ENCODE results near the gene CIDEA.

CIDEA gene

DNA sequence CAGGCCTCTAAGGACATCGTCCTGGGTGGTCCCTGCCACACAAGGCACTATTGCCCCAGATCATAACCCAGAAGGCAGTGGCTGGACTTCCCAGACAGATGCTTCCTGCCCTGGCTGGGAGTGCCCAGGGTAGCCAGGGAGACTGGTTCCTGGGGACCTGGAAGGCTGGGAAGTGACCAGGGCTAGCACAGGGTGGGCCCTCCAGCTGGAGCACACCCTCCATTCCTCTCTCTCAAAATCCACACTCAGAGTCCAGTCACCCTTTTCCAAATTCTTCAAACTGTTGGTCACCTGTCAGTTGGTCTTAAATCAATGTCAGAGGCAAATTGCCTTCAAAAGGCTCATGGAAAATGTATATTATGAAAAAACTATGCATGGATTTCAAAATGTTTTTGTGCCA is 42.3 kb downstream of the CIDEA start:
- DNase-seq (ENCODE audit: low spot score): no peak

DNA sequence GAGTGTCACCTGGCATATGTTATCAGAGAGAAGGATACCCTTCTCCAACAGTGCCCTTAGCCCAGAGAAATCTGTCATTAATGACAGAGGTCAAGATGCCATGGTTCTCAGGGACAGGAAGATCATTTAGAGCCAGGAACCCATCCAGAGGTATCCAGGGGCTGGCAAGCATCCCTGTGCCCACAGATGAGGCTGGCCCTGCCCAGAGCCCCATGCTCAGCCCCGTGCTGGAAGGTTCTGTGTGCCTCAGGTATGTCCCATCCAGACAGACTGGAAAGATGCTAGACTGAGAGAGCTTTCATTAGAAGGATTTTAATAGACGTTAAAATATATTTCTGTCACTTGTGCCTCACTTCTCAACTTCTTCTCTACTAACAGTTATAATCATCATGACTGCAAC is 45.7 kb downstream of the CIDEA start:
- DNase-seq (ENCODE audit: low spot score): no peak

DNA sequence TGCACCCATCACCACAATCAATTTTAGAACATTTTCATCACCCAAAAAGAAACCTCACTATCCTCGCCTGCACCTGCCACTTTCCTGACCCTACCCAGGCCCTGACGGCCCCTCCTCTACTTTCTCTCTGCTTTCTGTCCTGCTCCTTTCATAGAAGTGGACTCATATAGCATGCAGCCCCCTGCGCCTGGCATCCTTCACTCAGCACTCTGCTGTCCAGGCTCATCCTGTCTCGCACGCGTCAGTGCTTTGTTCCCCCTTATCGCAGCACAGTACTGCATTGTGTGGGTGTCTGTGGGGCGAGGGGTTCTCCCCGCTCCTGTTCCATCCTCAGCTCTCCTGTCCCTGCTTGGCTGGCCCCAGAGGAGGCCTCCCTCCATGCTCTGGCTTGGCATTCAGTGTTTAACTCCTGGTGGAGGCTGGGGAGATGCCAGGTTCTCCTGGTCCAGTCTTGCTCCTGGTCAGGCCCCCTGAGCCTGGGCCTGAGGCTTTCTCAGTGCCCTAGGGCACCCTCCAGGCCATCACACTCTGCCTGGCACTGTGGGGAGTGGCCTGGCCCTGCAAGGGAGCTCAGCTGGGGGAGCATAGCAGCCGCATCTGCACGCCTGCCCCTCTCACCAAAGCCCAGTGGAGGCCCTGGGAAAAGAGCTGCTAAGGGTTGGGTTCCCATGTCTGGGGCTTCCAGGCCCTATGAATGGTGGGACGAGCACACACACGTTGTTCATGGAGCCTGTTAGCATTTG is 47.3 kb downstream of the CIDEA start:
- DNase-seq (ENCODE audit: low spot score): no peak

DNA sequence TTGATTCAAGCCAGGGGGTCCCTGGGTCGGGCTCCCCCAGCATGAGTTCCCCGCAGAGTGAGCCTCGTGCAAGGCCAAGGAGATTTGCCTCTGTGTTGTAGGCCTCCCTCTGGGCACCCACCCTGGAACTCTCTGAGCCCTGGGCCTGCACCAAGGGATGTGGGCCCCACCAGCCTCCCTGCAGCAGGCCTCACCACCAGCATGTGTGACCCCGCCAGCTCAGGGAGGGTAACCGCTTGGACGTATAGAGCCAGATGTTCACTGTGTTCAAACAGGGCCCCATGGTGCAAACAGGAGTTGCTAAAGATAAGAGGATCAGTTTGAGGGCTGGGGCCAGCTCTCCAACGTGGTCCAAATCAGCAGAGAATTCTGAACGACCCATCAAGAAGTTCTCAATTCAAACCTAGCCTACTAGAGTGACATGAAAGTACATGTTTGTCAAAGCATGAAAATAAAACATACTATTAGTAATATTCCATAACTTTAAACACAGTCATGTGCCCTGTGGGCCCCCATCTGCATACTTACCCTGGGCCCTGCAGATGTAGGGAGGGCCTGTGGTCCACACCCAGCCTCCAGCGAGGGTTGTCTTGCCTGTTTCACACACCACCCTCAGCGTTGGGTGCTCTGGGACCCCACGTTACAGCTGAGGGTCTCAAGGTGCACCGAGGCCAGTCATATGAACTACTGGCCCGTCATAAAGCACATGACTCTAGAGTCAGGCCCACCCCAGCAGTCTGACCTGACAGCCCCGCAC is 48.4 kb downstream of the CIDEA start:
- DNase-seq (ENCODE audit: low spot score): no peak

DNA sequence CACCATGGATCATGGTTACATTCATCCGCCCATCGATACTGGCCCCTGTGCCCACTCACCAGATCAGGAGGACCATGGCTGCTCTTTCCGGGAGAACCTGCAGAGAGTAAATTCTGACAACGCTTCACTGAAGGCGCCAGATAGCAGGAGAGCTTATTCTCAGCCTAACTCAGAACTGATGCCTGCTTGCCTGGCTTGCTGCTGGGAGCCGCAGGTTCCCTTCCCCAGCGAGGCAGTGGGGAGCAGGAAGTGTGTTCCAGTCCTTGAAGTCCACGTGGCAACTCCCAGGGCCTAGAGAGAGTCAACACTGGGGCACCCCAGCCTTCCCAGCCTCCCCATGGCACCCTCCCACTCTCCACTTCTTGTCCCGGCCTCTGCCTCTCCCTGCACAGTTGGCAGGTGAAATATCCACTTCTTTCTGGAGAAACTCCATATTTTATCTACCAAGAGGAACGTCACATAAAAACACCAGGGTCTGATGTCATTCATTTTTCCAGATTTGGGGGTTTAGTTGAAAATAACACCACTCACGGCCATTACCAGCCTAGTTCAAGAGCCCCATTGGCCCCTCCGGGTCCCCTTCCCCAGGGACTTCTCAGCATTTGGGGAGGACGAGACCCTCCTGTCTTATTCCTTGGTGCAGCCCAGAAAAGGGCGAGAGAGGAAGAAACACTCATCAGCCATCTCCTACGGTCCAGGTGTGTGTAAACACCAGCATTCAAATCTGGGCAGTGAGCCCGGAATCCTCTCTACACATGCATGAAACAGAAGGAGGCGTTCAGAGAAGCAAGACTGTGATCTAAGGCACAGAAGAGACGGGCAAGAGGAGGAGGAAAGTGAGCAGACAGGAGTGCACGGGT is 50.4 kb downstream of the CIDEA start:
- DNase-seq (ENCODE audit: low spot score): no peak

DNA sequence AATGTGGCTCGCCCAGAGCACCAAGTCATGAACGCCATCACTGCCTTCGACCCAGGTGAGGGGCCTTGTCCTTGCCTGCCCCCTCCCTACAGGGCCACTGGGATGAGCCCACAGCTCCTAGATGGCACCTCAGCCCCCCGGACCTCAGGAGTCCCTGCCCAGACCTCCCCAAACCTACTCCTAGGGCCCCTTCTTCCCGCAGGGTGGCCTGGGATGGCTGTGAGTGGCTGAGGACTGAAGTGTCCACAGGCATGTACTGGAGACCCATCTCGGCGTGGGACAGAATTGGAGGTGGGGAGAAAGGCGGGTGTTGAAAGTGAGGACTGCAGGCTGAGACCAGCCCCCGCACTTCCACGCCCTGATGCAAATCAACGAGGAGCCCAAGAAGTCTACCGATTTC is 51.0 kb downstream of the CIDEA start:
- DNase-seq (ENCODE audit: low spot score): no peak

DNA sequence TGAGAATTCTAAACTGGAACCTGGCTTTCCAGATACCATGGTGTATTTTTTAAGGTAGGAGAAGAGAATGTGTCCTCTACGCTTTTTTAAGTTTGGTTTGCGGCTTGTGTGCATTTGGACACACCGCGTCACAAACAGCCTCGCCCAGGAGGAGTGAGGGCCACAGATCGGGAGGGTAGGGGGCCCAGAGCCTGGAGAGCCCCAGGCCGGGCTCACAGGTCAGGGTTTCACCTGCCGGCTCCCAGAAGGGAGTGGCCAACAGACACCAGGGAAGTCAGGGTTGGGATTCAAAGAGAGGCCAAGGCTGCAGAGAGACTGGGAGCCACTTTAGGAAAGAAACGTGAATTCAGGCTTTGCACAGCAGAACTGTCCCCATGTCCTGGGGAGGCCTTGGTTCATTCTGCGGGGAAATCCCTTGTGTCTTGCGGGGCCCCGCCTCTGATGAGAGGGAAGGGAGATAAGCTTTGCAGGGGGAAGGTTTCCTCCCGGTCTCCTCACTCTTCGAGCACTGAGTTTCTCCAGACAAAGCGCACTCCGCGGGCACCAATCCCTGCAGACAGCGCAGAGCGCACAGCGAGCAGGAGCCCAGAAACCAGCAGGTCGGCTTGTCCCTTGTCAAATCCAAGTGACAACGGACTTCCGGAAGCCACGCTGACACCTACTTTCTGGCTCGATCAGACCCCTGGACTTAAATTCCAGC is 51.9 kb downstream of the CIDEA start:
- DNase-seq (ENCODE audit: low spot score): no peak

DNA sequence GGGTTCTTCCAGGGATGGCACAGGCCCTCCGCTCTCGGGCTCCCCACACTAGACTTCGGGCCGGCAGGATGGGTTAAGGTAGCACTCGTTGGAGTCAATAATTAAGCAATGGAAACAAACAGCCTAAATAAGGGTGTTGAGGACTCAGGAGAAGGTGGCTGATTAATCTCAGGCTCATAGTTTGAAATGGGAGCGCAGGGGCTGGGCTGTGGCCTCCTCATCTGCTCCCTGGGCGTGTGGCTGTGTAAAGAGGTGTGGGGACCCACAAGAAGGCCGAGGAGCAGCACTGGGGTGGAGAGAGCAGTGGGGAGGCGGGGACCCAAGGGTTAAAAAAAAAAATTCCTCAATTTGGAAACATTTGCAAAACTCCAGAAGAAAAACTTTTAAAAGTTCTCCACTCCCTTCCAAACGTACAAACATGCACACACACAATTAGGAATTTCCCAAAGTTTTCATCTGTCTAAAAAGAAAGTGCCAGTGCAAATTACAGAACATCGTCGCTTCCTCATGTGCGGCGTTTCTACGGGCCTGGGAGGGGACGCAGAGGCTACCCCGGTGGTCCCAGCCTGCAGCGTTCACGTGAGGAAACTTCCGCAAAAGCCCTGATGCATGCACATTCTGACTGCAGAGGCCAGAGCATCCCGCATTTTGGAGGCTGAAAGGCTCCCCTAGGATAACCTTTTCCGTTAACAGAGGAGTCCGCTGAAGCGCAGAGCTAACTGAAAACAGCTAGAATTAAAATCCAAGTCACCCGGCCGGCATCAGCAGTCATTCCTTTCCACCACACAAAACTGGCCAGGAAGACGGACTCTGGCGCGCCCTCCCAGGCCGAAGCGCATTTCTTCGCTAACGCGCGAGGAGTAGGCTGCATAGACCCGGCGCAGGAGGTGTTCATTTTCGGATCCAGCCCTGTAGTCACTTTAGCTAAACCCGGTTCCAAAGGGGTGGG is 52.9 kb downstream of the CIDEA start:
- no peak for DNase-seq (ENCODE audit: low spot score)

DNA sequence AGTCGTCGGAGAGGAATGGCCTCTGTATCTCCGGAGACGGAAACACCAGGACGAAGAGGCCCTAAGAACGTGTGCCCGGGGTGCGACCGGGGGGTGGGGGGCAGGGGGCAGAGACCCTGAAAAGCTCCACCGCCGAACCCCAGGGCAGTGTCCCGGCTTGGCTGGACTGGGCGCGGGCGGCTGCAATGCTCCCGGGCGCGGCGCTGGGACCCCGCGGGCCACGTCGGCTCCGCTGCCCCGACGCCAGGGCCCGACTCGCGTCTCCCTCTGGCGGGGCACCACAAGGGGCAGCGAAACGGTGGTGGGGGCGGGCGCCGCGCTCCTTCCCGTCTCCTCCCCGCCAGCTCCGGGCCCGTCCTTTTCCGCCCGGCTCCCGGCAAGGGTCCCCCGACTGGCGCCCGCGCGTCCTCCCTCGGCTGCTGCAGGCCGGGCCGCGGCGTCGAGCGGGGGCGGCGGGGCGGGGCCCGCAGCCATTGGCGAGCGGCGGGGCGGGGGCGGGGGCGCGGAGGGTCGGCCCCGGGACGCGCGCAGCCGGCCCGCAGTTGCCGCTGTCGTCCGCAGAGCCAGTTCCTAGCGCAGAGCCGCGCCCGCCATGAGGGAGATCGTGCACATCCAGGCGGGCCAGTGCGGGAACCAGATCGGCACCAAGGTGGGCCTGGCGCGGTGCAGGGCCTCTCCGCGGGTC is 53.7 kb downstream of the CIDEA start, which contains the start of gene TUBB6:
Gene TUBB6, plus strand, starts transcription at position 541 of the 685 bp plus-strand sequence. Its CDS starts 52 bp downstream, at position 593.
- DNase-seq (ENCODE audit: low spot score): no peak

DNA sequence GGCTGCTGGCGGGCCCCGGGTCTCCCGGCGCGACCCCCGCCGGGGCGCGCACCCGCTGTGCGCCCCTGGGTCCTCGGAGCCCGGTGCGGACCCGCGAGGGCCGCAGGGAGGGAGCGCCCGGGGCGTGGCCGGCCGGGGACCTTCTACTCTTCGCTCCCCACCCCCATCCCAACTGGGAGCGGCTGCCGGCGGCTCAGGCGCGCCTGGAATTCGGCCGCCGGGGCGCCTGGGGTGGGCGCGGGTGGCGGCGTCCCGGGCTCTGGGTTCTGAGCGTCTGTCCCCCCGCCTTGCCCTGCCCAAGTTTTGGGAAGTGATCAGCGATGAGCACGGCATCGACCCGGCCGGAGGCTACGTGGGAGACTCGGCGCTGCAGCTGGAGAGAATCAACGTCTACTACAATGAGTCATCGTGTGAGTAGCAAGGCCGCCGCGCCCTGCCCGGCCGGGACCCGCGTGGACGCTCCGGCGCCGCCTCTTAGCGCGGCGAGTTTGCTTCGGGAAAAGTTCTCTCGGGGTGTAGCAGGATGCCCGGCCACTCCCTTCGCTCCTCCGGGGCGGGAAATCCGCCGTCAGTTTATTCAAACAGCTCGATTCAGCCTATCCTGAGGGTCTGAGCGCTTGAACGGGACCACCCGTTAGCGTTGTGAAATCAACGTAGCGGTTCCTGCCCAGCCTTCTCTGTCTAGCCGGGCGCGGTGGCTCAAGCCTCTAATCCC is 54.4 kb downstream of the CIDEA start:
- DNase-seq (ENCODE audit: low spot score): no peak

DNA sequence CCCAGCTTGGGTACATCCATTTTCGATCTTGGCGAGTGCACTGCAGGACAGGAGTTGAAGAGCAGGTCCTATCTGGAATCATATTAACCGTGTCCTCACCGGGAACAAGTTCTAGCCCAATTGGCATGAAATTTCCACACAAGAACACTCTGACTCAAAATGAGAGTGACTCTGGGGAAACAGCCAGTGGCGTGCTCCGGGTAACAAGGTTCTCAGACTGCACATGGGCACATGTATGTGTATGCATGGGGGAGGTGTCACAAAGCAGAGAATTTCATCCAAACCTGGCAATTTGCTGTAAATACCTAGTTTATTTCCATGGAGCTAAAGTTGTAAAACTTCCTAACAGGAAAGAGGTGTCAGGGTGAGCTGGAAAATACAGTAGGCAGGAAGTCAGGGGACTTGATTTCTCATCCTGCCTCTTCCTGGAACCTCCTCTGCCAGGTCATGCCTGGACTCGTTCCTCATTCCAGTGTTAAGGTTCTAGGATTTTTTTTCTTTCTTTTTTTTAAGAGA is 55.6 kb downstream of the CIDEA start:
- no peak for DNase-seq (ENCODE audit: low spot score)

DNA sequence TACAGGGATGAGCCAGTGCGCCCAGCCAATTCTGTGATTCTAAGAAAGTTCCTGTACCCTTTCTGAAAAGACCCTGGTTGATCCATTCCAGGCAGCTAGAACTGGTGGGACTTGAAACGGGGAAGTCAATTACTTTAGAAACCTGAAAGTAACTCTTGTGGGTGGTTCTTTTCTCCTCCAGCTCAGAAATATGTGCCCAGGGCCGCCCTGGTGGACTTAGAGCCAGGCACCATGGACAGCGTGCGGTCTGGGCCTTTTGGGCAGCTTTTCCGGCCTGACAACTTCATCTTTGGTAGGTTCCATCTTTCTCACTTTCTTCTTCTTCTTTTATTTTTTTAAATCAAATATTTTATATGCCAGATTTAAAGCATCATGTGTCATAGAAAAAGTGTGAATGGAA is 56.6 kb downstream of the CIDEA start:
- DNase-seq (ENCODE audit: low spot score): no peak

DNA sequence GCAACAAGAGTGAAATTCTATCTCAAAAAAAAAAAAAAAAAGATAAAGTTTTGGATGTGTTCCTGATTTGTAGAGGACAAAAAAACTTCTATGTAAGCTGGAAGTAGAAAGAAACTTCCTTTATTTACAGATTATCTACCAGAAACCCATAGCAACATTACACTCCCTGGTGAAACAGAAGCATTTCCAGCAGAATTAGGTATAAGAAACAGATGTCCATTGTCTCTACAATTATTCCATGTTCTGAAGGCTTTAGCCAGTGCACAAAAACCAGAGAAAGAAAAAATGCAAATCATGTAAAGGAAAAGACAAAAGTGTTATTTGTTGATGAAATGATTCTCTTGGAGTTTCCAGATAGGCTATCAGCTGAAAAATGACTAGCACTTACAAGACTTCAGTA is 58.8 kb downstream of the CIDEA start:
- DNase-seq (ENCODE audit: low spot score): no peak

DNA sequence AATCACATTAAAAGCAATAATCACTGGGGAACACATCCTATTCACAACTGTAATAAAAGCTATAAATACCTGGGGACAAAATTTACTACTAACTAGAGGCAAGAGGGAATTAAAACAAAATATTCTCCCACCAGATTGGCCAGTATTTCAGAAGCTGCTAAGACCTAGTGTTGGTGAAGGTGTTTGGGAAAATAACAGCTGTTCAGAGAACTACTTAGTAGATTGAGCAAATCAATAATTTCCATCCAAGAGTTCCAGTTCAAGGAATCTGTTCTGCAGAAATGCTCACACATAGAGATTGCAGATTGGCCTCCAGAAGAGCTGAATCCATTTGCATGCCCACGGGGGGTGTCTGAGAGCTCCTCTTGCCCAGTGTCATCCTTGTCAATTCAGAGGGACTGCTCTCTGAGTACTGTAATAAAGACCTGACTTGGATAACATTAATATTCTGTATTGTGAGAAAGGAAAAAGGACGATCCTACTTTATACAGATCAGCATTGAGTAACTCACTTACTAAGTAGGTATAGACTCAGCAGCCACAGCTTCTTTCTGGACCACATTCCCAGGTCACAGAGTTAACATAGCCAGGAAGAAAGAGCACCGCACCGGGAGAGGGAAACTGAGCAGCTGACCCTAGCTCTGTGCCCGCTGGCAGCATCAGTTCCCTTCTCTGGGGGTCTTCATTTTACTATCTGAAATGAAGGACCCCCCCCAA is 59.5 kb downstream of the CIDEA start:
- no peak for DNase-seq (ENCODE audit: low spot score)

DNA sequence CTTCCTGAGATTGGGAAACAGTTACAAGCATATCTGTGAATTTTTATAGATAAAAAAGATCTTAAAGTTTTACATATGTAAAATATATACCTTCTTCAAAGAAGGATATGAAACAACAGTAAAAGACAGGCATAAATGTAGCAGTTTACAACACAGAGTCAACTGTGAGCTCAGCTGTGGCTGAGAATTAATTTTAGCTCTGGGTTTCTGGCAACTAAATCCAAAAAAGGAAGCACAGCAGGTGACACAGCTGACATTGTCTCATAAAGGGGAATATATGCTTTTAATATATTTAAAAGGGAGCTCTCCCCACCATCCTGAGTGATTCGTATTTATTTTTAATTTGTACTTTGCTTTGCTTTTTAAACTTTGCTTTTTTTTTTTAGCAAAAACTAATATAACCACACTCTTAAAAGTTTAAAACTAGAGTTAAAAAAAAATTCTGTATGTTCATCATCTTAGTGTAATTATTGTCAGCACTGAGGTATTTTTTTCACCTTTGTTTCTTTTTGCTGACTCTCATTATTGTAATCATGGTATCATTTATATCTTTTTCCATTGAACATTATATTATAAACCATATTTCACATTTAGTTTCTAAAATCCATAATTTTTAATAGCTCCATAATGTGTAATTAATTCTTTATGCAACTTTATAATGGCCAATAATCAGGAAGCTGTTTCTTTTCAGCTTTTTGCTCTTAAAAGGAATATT is 60.6 kb downstream of the CIDEA start:
- no peak for DNase-seq (ENCODE audit: low spot score)

DNA sequence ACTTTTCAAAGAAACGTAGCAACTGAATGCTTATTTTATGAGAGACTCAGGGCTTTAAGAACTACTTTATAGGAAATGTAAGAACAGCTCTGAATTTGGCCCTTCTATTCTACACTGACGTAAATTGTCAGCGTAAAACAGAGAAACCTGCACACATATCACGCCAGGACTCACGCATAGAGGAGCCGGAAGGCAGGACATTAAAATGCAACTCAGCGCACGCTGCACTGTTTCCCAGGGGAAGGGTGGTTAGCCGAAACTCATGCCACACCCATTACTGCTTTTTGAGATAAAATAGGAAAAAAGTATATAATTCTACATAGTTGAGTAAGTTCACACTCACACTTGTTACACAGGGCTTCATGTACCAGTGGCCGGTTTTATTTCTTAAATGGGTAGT is 61.3 kb downstream of the CIDEA start:
- no peak for DNase-seq (ENCODE audit: low spot score)

DNA sequence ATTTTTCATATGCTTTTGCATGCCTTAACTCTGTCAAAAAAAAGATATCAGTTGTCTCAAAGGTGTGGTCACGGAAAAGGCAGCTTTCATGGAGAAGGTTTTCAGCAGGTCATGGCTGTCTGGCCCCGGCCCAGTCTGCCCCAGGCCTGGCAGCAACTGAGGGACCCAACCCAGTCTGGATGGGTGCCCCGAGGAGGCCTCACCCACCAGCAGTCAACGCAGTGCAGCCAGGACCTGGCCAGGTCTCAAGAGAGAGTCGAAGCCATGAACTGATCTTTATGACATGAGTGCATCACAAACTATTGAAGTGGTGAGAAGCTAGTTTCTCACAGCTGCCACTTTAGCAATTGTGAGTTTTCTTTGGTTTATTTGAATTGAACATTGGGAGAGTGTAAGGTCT is 61.8 kb downstream of the CIDEA start:
- DNase-seq (ENCODE audit: low spot score): no peak

Data from pons (tissue), 1 donor.